NT2/D1 (cell line): ENCODE measurements around the gene VPS33B.

Experiments used
- DNase-seq: peaks from one replicate; pipeline ENCODE4 v3.0.0-alpha.2; 2011; ENCODE audit warnings: low read depth, low spot score
- H3K27me3 ChIP-seq: 2 replicates; pipeline ENCODE4 v1.6.0; 2011; ENCODE audit warnings: mild to moderate bottlenecking; ENCODE audit not compliant: insufficient read length, insufficient read depth
- H3K36me3 ChIP-seq: 2 replicates; pipeline ENCODE4 v1.6.1; 2011; ENCODE audit warnings: mild to moderate bottlenecking, low read length, mixed read lengths; ENCODE audit not compliant: insufficient read depth, insufficient read length
- H3K4me1 ChIP-seq: 2 replicates; pipeline ENCODE4 v1.5.1; 2011; ENCODE audit not compliant: insufficient read depth, insufficient read length
- H3K4me3 ChIP-seq: 2 replicates; pipeline ENCODE4 v1.5.1; 2011; ENCODE audit warnings: low read depth; ENCODE audit not compliant: insufficient read length
- H3K9ac ChIP-seq: 2 replicates; pipeline ENCODE4 v1.6.0; 2011; ENCODE audit warnings: low read depth; ENCODE audit not compliant: insufficient read length
- H3K9me3 ChIP-seq: 2 replicates; pipeline ENCODE4 v1.5.1; 2011; ENCODE audit warnings: mild to moderate bottlenecking, low read length; ENCODE audit not compliant: insufficient read depth
- SUZ12 ChIP-seq: IDR thresholded peaks from 2 replicates; pipeline ENCODE4 v1.6.1; 2011; ENCODE audit not compliant: insufficient read length, insufficient read depth; ENCODE audit errors: extremely low read depth
- YY1 ChIP-seq: IDR thresholded peaks from 2 replicates; pipeline ENCODE4 v1.6.1; 2011; ENCODE audit not compliant: insufficient read length, insufficient read depth
- ZNF274 ChIP-seq: IDR thresholded peaks from 2 replicates; pipeline ENCODE4 v1.6.1; 2011; ENCODE audit warnings: mild to moderate bottlenecking, low read depth, low read length

Gene VPS33B

DNA sequence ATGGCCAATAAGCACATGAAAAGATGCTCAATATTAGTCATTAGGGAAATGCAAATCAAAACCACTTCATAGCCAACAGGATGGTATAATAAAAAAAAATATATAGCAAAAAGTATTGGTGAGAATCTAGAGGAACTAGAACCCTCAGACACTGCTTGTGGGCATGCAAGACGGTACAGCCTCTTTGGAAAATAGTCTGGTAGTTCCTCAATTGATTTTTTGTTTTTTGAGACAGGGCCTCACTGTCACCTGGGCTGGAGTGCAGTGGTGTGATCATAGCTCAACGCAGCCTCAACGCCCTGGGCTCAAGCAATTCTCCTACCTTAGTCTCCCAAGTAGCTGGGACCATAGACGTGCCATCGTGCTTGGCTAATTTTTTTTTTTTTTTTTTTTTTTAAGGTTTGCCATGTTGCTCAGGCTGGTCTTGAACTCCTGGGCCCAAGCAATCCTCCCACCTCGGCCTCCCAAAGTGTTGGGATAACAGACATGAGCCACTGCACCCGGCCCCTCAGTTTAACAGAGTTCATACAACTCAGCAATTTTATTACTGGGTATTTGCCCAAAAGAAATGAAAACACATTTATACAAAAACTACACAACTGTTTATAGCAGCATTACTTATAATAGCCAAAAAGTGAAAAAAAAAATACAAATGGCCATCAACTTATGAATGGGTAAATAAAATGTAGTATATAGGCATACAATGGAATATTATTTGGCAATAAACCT is 33.2 kb downstream of the VPS33B start:
- Histone ChIP-seq H3K36me3 (peaks cover 7% of the 10 kb centered on the region), H3K4me1 (peaks cover 8% of the 10 kb centered on the region), H3K4me3 (no peak overlapping the region), H3K27me3 (no peaks in the 10 kb centered on the region), H3K9me3 (no peaks in the 10 kb centered on the region), H3K9ac (no peak overlapping the region)
- TF ChIP-seq ZNF274: no peak
- no peak for TF ChIP-seq YY1
- no peak for TF ChIP-seq SUZ12
- no peak for DNase-seq

- Histone ChIP-seq H3K4me3 (no peak overlapping the region), H3K9me3 (no peaks in the 10 kb centered on the region), H3K36me3 (peaks cover 16% of the 10 kb centered on the region), H3K27me3 (no peaks in the 10 kb centered on the region), H3K9ac (no peak overlapping the region), H3K4me1 (peaks cover 8% of the 10 kb centered on the region)
- no peak for DNase-seq
- TF ChIP-seq ZNF274: no peak
- TF ChIP-seq SUZ12: no peak
- no peak for TF ChIP-seq YY1
Observed at GRCh38 chr15:90988296-90988695, 34.1 kb downstream of the VPS33B start.

- TF ChIP-seq ZNF274 (no peak), SUZ12 (no peak), YY1 (no peak)
- no peak for DNase-seq
- no peak overlapping the region for H3K4me3 ChIP-seq
- H3K9me3 ChIP-seq: no peaks in the 10 kb centered on the region
- peaks cover 8% of the 10 kb centered on the region for H3K4me1 ChIP-seq
- no peak overlapping the region for H3K9ac ChIP-seq
- H3K36me3 ChIP-seq: peaks cover 22% of the 10 kb centered on the region
- no peaks in the 10 kb centered on the region for H3K27me3 ChIP-seq
Observed at GRCh38 chr15:90987561-90988141, 34.7 kb downstream of the VPS33B start.

- Histone ChIP-seq H3K4me3 (no peak overlapping the region), H3K9ac (no peak overlapping the region), H3K9me3 (no peaks in the 10 kb centered on the region), H3K27me3 (no peaks in the 10 kb centered on the region), H3K36me3 (peaks cover 28% of the 10 kb centered on the region), H3K4me1 (peaks cover 7% of the 10 kb centered on the region)
- no peak for DNase-seq
- TF ChIP-seq ZNF274: no peak
- TF ChIP-seq SUZ12: no peak
- TF ChIP-seq YY1: no peak
Observed at GRCh38 chr15:90986790-90987507, 35.4 kb downstream of the VPS33B start.

DNA sequence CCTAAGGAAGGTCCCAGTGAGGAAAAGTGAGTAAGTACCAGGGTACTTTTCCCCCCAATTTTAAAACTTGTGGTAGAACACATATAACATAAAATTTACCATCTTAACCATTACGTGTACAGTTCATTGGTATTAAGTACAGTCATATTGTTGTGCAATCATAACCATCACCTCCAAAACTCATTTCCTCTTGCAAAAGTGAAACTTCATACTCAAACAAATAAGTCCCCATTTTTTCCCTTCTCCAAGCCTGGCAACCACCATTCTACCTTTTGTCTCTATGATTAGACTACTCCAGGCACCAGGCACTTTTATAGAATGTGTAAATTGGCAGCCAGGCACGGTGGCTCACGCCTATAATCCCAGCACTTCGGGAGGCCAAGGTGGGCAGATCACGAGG is 40.3 kb downstream of the VPS33B start:
- no peaks in the 10 kb centered on the region for H3K4me1 ChIP-seq
- TF ChIP-seq YY1 (no peak), ZNF274 (no peak), SUZ12 (no peak)
- H3K4me3 ChIP-seq: no peak overlapping the region
- H3K9ac ChIP-seq: no peak overlapping the region
- no peak for DNase-seq
- no peaks in the 10 kb centered on the region for H3K9me3 ChIP-seq
- no peaks in the 10 kb centered on the region for H3K27me3 ChIP-seq
- peaks cover 70% of the 10 kb centered on the region for H3K36me3 ChIP-seq

DNA sequence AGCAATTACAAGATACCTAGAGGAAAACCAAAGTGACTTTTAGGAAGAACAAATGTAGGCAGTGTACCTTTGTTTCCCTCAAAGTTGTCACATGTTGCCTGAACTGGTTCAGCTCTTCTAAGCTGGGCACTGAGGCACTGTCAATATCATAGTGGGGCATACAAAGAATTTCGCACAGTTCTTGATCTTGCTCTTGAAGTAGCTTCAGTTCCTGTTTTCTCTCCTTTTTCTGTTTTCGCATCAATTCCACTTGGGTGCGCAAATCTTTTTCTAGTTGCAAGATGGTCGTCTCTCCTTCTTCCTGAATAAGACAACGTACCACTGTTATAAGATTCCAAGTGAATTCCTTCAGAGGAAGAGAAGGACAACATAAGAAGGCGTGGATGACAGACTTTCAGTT is 40.7 kb downstream of the VPS33B start:
- peaks cover 74% of the 10 kb centered on the region for H3K36me3 ChIP-seq
- DNase-seq: no peak
- H3K9me3 ChIP-seq: no peaks in the 10 kb centered on the region
- no peaks in the 10 kb centered on the region for H3K27me3 ChIP-seq
- no peak overlapping the region for H3K4me3 ChIP-seq
- no peak overlapping the region for H3K9ac ChIP-seq
- no peaks in the 10 kb centered on the region for H3K4me1 ChIP-seq
- TF ChIP-seq YY1 (no peak), SUZ12 (no peak), ZNF274 (no peak)

DNA sequence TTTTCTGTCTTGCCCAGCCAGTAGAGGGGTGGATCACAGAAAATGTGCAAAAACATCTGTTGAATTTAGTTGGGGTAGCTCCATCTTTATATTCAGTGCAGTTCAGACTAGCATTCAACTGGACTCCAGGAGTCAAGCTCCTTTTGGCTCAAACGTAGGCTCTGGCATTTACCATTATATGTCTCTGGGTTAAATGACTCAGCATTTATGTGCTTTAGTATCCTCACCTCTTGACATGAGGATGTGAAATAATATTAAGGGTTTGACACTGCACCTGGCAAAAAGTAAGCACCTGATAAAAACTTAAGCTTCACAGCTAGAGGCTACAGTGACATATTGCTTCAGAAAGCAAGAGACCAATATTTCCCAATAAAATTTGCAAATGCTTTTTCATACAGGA is 42.8 kb downstream of the VPS33B start:
- no peaks in the 10 kb centered on the region for H3K27me3 ChIP-seq
- DNase-seq: no peak
- H3K4me3 ChIP-seq: no peak overlapping the region
- H3K36me3 ChIP-seq: peaks cover 93% of the 10 kb centered on the region
- H3K9ac ChIP-seq: no peak overlapping the region
- no peaks in the 10 kb centered on the region for H3K4me1 ChIP-seq
- TF ChIP-seq ZNF274: no peak
- TF ChIP-seq SUZ12: no peak
- no peak for TF ChIP-seq YY1
- H3K9me3 ChIP-seq: no peaks in the 10 kb centered on the region
